Activated naive CD4-positive, alpha-beta T cell treated with anti-CD3 and anti-CD28 coated beads, Interleukin-2, amount 50 U/mL, for 72 hours (primary cell): ENCODE measurements around the gene VWCE. TPM values are rescaled to one million over a fixed set of nuclear protein-coding genes. Genes with fewer than 3 reads are reported as not detected.
"Not testable (repeated sequence)": the region's sequence is repeated elsewhere in the genome, so short reads cannot be mapped to it uniquely, and the experiment has no call there.

Experiments
- ATAC-seq, 2 donors: fragments of 150-1000 bp; cut with Tn5 transposase; 2 replicates each; pipeline ENCODE4 v1.10.0; 2021; ENCODE audit warnings: mild to moderate bottlenecking in 2 of 2, moderate library complexity in 2 of 2
- DNase-seq, 2 donors: peaks; one replicate each; pipeline ENCODE4 v3.0.0; 2021 to 2022; ENCODE audit warnings: low spot score in 2 of 2
- H3K27ac Mint-ChIP-seq, 2 donors: one replicate each; pipeline ENCODE4 v1.8.0; 2022; ENCODE audit warnings: mild to moderate bottlenecking in 2 of 2, mixed read lengths in 2 of 2
- H3K36me3 Mint-ChIP-seq, 2 donors: one replicate each; pipeline ENCODE4 v1.8.0; 2022; ENCODE audit warnings: mixed read lengths in 2 of 2
- H3K9me3 Mint-ChIP-seq, 2 donors: one replicate each; pipeline ENCODE4 v1.8.0; 2022; ENCODE audit warnings: mixed read lengths in 2 of 2
- total RNA-seq, 2 donors: library from RNA; stranded (reverse); gene quantifications; one replicate each; pipeline ENCODE4 v1.2.3, GENCODE V29; 2022

Gene VWCE
- total RNA-seq, 2 donors from 2014 or later, result 5.4 to 19.6 TPM

DNA sequence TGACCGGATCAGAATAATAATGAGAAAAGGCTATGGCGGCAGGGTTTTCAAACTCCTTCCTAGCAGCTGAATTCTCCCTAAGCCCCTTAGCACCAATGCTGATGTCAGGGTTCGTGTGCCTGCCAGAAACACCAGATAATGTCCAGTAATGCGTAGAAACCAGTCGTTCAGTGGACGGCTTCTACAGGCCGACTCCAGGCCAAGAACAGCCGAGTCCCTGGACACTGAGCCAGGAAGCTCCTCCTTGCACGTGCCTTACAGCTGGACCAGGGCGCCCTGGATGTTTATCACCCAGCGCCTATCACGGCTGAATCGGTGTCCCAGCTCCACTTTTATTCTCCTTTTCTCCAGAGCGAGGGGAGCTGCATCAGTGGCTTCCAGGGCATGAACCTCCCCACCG is 82.9 kb downstream of the VWCE start:
- not testable (repeated sequence) for H3K27ac Mint-ChIP-seq, H3K36me3 Mint-ChIP-seq, H3K9me3 Mint-ChIP-seq, ATAC-seq, DNase-seq

DNA sequence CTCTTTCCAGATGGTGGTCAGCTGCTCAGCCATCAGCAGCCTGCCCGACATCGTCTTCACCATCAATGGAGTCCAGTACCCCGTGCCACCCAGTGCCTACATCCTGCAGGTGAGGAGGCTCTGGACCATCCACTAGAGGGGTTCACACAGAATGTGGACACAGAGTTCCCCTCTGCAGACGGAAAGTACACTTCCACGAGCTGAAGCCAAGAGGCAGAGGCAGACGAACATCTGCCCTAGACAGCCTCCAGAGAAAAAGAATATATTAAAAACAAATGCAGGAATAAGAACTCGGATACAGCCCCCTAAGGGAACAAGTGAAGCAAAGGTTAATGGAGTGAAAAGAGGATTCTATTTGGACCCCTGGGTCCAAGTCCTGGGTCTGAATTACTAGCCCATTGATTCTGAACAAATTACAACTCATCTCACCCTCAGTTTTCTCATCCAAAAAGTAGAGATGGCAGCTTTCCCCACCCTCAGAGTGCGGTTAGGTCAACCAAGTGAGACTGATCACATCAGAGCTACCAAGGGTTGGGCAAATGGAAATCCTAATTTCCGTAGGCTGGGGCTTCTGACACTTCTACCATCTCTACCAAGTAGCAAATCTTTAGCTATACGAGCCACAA is 83.7 kb downstream of the VWCE start:
- not testable (repeated sequence) for H3K27ac Mint-ChIP-seq, DNase-seq, H3K9me3 Mint-ChIP-seq, H3K36me3 Mint-ChIP-seq, ATAC-seq

DNA sequence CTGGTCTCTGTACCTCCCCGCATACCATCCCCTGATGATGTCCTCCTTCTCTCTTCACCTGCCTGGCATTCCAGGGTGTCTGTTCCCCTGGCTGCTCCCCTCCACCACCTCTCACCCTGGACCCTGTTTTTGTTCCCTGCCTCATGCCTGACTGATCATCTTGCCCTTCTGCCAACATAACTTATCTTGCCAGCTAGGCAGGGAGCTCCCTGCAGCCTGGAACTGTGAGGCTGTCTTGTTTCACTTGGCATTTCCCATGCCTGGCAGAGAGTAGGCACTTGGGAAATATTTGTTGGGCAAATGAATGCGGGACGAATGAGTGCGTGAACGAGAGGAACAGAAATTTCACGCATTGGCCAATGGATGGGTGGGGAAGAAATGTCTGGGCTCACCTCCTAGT is 84.5 kb downstream of the VWCE start:
- H3K36me3 Mint-ChIP-seq, DNase-seq, ATAC-seq, H3K27ac Mint-ChIP-seq, H3K9me3 Mint-ChIP-seq: not testable (repeated sequence)

Other genes with a start within 250 kb of the VWCE start
- gene CD5, start 192.8 kb downstream of the VWCE start, total RNA-seq, result 100 to 1,000 TPM; 227 to 294 TPM
- 10 to 100 TPM; 10.2 to 10.9 TPM for gene VPS37C, start 133.9 kb downstream of the VWCE start, total RNA-seq
- not detected for gene PGA3, start 91.8 kb downstream of the VWCE start, total RNA-seq
- gene PGA4, start 73.0 kb downstream of the VWCE start, total RNA-seq, result not detected
- gene PGA5, start 54.1 kb downstream of the VWCE start, total RNA-seq, result not detected
- 100 to 1,000 TPM; 221 to 244 TPM for gene DDB1, start 37.8 kb upstream of the VWCE start, total RNA-seq
- gene TKFC, start 37.9 kb upstream of the VWCE start, total RNA-seq, result 10 to 100 TPM; 29.3 to 83.8 TPM
- gene CYB561A3, start 66.6 kb upstream of the VWCE start, total RNA-seq, result 10 to 100 TPM; 38.3 to 68.7 TPM
- gene TMEM138, start 67.1 kb upstream of the VWCE start, total RNA-seq, result 10 to 100 TPM; 32.4 to 44.2 TPM
- 10 to 100 TPM in 1 of 2 donors, 1 to 10 TPM in 1; 8.7 to 14.1 TPM for gene TMEM216, start 97.3 kb upstream of the VWCE start, total RNA-seq
- gene CPSF7, start 134.7 kb upstream of the VWCE start, total RNA-seq, result 100 to 1,000 TPM; 110 to 128 TPM
- 10 to 100 TPM; 32.0 to 34.3 TPM for gene SDHAF2, start 134.8 kb upstream of the VWCE start, total RNA-seq
- gene LRRC10B, start 213.4 kb upstream of the VWCE start, total RNA-seq, result not detected